ENCODE measurements around the gene PIGL. TPM values are rescaled to one million over a fixed set of nuclear protein-coding genes. Genes with fewer than 3 reads are reported as not detected.

Gene PIGL
- total RNA-seq, 2 donors from 2014 or later = 34.5 to 109 TPM

DNA sequence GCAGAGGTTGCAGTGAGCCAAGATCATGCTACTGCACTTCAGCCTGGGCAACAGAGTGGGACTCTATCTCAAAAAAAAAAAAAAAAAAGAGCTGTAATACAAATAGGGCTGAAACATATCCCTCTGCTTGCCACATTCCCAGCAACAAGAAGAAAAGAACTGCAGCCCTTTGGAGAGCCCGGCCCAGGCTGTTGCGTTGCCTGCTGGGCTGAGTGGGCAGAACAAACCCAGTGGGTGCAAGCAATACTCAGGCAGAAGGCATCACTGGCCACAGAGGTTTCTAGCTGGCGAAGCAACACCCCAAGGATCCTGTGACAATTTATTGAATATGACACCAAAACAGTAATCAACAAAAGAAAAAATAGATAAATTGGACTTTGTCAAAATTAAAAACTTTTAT, 44.0 kb downstream of the PIGL start:
- ATAC-seq (no peak), DNase-seq (no peak)
- Histone ChIP-seq H3K27ac (no peak overlapping the region), H3K36me3 (replicated peaks in 1 of 2; ENCODE audit: insufficient read depth in 1 of 2, low read depth in 2 of 2) (no peaks in the 10 kb centered on the region), H3K27me3 (no peaks in the 10 kb centered on the region), H3K9me3 (no peaks in the 10 kb centered on the region), H3K4me3 (no peak overlapping the region), H3K4me1 (peaks cover 10% of the 10 kb centered on the region)
- intact Hi-C loops (cut with DNase I) = no loop called here
- 97 to 98% methylated on average over 3 of the region's 3 CpGs for WGBS, 2 donors
- TF ChIP-seq POLR2A (IDR thresholded peaks at IDR 0.05) = no peak
- TF ChIP-seq, protein P1, sequence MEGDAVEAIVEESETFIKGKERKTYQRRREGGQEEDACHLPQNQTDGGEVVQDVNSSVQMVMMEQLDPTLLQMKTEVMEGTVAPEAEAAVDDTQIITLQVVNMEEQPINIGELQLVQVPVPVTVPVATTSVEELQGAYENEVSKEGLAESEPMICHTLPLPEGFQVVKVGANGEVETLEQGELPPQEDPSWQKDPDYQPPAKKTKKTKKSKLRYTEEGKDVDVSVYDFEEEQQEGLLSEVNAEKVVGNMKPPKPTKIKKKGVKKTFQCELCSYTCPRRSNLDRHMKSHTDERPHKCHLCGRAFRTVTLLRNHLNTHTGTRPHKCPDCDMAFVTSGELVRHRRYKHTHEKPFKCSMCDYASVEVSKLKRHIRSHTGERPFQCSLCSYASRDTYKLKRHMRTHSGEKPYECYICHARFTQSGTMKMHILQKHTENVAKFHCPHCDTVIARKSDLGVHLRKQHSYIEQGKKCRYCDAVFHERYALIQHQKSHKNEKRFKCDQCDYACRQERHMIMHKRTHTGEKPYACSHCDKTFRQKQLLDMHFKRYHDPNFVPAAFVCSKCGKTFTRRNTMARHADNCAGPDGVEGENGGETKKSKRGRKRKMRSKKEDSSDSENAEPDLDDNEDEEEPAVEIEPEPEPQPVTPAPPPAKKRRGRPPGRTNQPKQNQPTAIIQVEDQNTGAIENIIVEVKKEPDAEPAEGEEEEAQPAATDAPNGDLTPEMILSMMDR (IDR thresholded peaks at IDR 0.05) = no peak

DNA sequence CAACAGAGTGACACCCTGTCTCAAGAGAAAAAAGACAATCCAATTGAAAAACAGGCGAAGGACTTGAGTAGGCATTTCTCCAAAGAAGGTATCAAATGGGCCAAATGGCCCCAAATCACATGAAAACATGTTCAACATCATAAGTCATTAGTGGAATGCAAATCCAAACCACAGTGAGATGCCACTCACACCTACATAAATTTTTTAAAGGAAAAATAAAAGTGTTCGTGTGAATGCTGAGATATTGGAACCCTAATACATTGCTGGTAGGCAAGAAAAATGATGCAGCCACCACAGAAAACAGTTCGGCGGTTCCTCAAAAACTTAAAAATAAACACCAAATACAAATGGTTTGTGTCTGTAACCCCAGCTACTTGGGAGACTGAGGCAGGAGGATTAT, 45.2 kb downstream of the PIGL start:
- TF ChIP-seq POLR2A (IDR thresholded peaks at IDR 0.05) = no peak
- TF ChIP-seq, protein P1 (IDR thresholded peaks at IDR 0.05) = no peak
- no peak for ATAC-seq

DNA sequence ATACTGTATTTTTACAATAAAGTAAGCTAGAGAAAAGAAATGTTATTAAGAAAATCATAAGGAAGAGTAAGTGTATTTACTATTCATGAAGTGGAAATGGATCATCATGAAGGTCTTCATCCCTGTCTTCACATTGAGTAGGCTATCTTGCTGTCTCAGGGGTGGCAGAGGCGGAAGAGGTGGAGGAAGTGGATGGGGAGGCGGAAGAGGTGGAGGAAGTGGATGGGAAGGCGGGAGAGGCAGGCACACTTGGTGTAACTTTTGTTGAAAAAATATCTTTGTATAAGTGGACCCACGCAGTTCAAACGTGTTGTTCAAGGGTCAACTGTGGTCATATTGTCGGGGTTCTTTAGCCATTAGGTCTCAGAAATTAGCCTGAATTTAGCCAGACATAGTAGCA, 50.2 kb downstream of the PIGL start:
- DNase-seq (no peak), ATAC-seq (no peak)
- 86 to 92% methylated on average over 6 of the region's 6 CpGs for WGBS, 2 donors
- H3K4me3 ChIP-seq = no peak overlapping the region
- TF ChIP-seq POLR2A (IDR thresholded peaks at IDR 0.05) = no peak
- TF ChIP-seq, protein P1 (IDR thresholded peaks at IDR 0.05) = no peak
- H3K36me3 ChIP-seq (replicated peaks in 1 of 2; ENCODE audit: insufficient read depth in 1 of 2, low read depth in 2 of 2) = no peaks in the 10 kb centered on the region
- intact Hi-C loops (cut with DNase I) = no loop called here
- no peaks in the 10 kb centered on the region for H3K9me3 ChIP-seq
- H3K4me1 ChIP-seq = no peaks in the 10 kb centered on the region
- H3K27ac ChIP-seq = no peak overlapping the region
- no peaks in the 10 kb centered on the region for H3K27me3 ChIP-seq

More for the DNA sequence above, 45.2 kb downstream of the PIGL start:
- intact Hi-C loops (cut with DNase I) = no loop called here
- 97% methylated on average over 4 of the region's 4 CpGs for WGBS, 2 donors
- H3K9me3 ChIP-seq = no peaks in the 10 kb centered on the region
- no peak for DNase-seq
- H3K36me3 ChIP-seq (replicated peaks in 1 of 2; ENCODE audit: insufficient read depth in 1 of 2, low read depth in 2 of 2) = no peaks in the 10 kb centered on the region
- no peaks in the 10 kb centered on the region for H3K4me1 ChIP-seq
- no peak overlapping the region for H3K27ac ChIP-seq
- no peak overlapping the region for H3K4me3 ChIP-seq
- no peaks in the 10 kb centered on the region for H3K27me3 ChIP-seq

DNA sequence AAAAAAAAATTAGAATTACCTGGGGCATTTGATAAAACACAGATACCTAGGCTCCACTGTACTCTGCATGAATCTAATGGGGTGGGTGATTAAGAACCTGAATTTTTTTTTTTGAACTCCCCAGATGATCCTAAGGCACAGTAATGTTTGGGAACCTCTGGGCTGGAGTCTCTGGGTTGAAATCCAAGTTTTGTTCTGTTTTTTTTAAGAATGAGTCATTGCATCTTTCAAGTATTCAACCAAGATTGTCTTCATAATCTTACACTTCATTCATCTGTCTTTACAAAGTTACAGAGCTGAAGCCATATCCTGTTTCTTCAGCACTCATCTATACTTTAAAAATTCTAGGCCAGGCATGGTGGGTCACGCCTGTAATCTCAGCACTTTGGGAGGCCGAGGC, 52.6 kb downstream of the PIGL start:
- no peak overlapping the region for H3K4me3 ChIP-seq
- H3K27ac ChIP-seq = no peak overlapping the region
- H3K9me3 ChIP-seq = no peaks in the 10 kb centered on the region
- no peaks in the 10 kb centered on the region for H3K4me1 ChIP-seq
- ATAC-seq (no peak), DNase-seq (no peak)
- no peak for TF ChIP-seq POLR2A (IDR thresholded peaks at IDR 0.05)
- no peaks in the 10 kb centered on the region for H3K36me3 ChIP-seq (replicated peaks in 1 of 2; ENCODE audit: insufficient read depth in 1 of 2, low read depth in 2 of 2)
- no peaks in the 10 kb centered on the region for H3K27me3 ChIP-seq
- WGBS, 2 donors = 92 to 100% methylated on average over 2 of the region's 2 CpGs
- intact Hi-C loops (cut with DNase I) = no loop called here

DNA sequence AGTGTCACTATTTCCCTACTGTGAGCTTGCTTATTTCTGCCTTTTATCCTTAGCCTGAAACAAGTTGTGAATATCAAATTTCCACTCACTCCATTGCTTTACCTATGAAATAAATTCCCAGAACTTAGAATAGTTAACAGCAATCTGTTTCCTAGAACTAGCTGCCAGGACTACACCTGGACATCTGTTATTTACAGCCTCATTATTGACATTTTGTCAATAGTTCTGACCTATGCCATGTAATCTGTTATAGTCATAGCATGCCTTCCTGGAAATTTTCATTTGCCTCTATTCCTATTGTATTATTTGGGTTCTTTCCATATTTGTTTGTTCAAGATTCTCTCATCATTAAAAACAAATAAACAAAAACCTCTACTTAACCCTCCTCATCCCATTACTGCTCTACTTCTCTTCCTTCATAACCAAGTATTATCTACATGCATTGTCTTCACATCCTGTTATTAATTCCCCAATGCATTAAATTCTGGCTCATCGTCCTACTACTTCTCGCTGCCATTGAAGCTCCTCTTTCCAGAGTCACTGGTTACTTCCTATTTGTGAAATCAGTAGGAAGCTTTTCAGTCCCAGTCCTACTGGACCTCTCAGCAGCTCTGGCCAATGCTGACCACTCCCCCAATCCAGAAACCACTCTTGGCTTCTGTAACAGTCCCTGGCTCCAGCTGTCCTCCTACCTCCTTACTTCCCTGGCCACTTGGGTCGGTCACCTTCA, 55.3 kb downstream of the PIGL start:
- 89% methylated on average over 3 of the region's 3 CpGs for whole genome bisulfite sequencing, 2 donors
- intact Hi-C loops (cut with DNase I) = no loop called here
- Histone ChIP-seq H3K27me3 (no peaks in the 10 kb centered on the region), H3K27ac (no peak overlapping the region), H3K9me3 (no peaks in the 10 kb centered on the region), H3K4me1 (no peaks in the 10 kb centered on the region), H3K4me3 (no peak overlapping the region), H3K36me3 (replicated peaks in 1 of 2; ENCODE audit: insufficient read depth in 1 of 2, low read depth in 2 of 2) (no peaks in the 10 kb centered on the region)
- no peak for ATAC-seq
- TF ChIP-seq POLR2A (IDR thresholded peaks at IDR 0.05) = no peak
- TF ChIP-seq, protein P1 (IDR thresholded peaks at IDR 0.05) = no peak
- DNase-seq = no peak

Measured in body of pancreas (tissue), 4 donors.